Skeletal muscle satellite cell (primary cell): ENCODE measurements around the gene TROAP. TPM values are rescaled to one million over a fixed set of nuclear protein-coding genes. Genes with fewer than 3 reads are reported as not detected.
"Not testable (repeated sequence)": the region's sequence is repeated elsewhere in the genome, so short reads cannot be mapped to it uniquely, and the experiment has no call there.

Source experiments
- H3K27me3 ChIP-seq: 2 replicates; pipeline ENCODE4 v1.7.0; 2013; ENCODE audit warnings: low read length; ENCODE audit not compliant: control insufficient read depth, insufficient read depth
- H3K36me3 ChIP-seq: 2 replicates; pipeline ENCODE4 v1.7.0; 2013; ENCODE audit warnings: mild to moderate bottlenecking, control low read depth, low read length; ENCODE audit not compliant: insufficient read depth
- H3K4me1 ChIP-seq: 2 replicates; pipeline ENCODE4 v1.7.0; 2013; ENCODE audit warnings: low read length; ENCODE audit not compliant: control insufficient read depth, insufficient read depth
- H3K4me2 ChIP-seq: 2 replicates; pipeline ENCODE4 v1.7.0; 2013; ENCODE audit warnings: mild to moderate bottlenecking, low read length
- H3K4me3 ChIP-seq: 2 replicates; pipeline ENCODE4 v1.7.0; 2013; ENCODE audit warnings: low read length
- H3K9ac ChIP-seq: 2 replicates; pipeline ENCODE4 v1.7.0; 2013; ENCODE audit warnings: mild to moderate bottlenecking, low read depth, low read length, moderate library complexity
- H3K9me3 ChIP-seq: replicated peaks from 2 replicates; pipeline ENCODE4 v1.7.0; 2013; ENCODE audit warnings: mild to moderate bottlenecking, control low read depth, low read length
- total RNA-seq: library from RNA; depleted of rRNA; stranded (reverse); fragments of >200 nt; gene quantifications from 2 replicates; pipeline ENCODE4 v1.2.3, GENCODE V29; 2012; rRNA removed

TROAP gene, protein sequence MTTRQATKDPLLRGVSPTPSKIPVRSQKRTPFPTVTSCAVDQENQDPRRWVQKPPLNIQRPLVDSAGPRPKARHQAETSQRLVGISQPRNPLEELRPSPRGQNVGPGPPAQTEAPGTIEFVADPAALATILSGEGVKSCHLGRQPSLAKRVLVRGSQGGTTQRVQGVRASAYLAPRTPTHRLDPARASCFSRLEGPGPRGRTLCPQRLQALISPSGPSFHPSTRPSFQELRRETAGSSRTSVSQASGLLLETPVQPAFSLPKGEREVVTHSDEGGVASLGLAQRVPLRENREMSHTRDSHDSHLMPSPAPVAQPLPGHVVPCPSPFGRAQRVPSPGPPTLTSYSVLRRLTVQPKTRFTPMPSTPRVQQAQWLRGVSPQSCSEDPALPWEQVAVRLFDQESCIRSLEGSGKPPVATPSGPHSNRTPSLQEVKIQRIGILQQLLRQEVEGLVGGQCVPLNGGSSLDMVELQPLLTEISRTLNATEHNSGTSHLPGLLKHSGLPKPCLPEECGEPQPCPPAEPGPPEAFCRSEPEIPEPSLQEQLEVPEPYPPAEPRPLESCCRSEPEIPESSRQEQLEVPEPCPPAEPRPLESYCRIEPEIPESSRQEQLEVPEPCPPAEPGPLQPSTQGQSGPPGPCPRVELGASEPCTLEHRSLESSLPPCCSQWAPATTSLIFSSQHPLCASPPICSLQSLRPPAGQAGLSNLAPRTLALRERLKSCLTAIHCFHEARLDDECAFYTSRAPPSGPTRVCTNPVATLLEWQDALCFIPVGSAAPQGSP
- total RNA-seq, result 7.0 and 7.6 TPM in 2 replicates

DNA sequence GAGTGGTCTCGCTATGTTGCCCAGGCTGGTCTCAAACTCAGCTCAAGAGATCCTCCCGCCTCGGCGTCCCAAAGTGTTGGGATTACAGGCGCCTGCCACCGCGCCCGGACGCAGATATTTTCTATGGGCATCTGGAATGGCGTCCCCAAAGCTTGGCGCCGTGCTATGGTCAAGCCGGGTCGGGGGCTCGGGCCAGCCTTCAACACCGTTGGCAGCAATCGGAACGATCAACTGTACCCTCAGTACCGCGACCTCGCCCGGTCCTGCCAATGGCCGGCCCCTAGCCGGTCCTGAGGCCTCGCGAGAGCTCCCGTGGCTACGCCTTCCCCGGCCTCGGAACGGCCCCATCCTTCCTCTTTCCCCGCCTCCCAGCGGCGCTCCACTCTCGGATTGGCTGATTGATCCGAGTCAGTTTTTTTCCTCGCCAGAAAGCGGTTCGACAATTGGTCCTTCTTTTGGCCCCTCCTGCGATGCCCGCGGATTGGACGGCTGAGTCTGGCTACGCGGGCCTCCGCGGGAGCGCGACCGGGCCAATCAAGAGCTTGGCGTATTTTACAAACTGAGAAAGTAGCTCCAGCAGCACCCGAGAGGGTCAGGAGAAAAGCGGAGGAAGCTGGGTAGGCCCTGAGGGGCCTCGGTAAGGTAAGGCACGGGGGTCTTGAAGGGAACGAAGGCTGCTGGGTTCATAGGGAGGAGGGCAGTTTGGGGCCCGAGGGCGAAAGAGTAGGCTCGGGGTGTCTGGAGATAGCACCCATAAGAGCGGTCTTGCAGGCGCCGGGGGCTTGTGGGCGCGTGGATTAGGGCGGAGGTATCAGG is at the start of gene TROAP:
TSS of gene TROAP (plus strand) at position 548 of the 816 bp plus-strand sequence. CDS start 354 bp downstream, outside the sequence.
- Histone ChIP-seq H3K9ac (peak within 1 kb of the TSS; percentile 87), H3K9me3 (no peaks in the 10 kb centered on the region), H3K4me1 (peaks cover 12% of the 10 kb centered on the region), H3K36me3 (peaks cover 22% of the 10 kb centered on the region), H3K4me2 (peak within 1 kb of the TSS; percentile 88), H3K4me3 (peak within 1 kb of the TSS; percentile 88), H3K27me3 (no peaks in the 10 kb centered on the region)

DNA sequence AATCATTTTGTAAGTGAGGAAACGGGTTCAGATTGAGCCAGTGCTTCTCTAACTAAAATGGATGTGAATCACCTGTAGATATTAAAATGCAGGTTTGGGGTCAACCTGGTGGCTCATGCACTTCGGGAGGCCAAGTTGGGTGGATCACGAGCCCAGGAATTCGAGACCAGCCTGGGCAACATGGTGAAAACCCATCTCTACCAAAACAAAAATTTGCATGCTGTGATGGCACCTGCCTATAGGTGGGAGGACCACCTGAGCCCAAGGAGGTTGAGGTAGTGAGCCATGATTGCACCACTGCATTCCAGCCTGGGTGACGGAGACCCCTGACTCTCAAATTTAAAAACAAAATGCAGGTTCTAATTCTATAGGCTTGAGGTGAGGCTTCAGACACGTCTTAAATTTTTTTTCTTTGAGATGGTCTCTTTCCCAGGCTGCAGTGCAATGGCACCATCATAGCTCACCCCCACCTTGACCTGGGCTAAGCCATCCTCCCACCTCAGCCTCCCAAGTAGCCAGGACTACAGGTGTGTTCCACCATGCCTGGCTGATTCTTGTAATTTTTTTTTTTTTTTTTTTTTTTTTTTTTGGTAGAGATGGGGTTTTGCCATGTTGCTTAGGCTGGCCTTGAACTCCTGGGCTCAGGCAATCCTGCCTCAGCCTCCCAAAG is 49.2 kb upstream of the TROAP start:
- no peak overlapping the region for H3K4me2 ChIP-seq
- H3K27me3 ChIP-seq, result no peaks in the 10 kb centered on the region
- H3K4me3 ChIP-seq, result no peak overlapping the region
- no peaks in the 10 kb centered on the region for H3K9me3 ChIP-seq
- peaks cover 56% of the 10 kb centered on the region for H3K36me3 ChIP-seq
- H3K4me1 ChIP-seq, result peaks cover 14% of the 10 kb centered on the region
- no peak overlapping the region for H3K9ac ChIP-seq

DNA sequence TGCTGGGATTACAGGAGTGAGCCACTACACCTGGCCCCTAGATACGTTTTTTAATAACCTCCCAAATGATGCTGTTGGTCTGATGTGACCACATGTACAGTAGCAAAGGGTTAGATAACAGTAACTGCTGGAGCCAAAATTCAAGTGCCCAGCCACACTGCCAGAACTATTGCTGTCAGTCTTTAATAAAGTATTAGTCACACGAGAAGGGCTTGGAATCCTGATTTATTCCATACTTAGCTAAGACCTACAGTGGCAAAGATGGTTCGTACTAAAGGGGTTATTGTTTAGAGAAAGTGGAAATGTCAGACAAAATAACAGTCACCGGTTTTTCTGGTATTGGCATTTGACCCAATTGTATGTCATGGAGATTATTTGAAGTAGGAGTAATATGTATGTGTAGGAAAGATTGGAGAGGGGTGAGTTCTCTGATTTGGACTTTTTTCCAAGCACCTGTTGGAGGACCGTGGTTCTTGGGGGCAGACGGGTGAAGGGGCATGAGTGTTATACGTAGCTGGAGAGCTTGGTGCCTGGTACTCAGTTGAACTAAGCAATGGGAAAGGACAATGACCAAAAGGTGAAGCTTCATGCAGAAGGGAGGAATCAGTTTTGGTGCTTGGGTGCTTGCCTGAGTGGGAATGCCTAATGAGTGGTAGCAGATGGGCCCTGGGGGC is 48.5 kb upstream of the TROAP start:
- Histone ChIP-seq H3K27me3 (no peaks in the 10 kb centered on the region), H3K4me3 (no peak overlapping the region), H3K9ac (no peak overlapping the region), H3K4me2 (no peak overlapping the region), H3K9me3 (no peaks in the 10 kb centered on the region), H3K36me3 (peaks cover 51% of the 10 kb centered on the region), H3K4me1 (peaks cover 7% of the 10 kb centered on the region)

DNA sequence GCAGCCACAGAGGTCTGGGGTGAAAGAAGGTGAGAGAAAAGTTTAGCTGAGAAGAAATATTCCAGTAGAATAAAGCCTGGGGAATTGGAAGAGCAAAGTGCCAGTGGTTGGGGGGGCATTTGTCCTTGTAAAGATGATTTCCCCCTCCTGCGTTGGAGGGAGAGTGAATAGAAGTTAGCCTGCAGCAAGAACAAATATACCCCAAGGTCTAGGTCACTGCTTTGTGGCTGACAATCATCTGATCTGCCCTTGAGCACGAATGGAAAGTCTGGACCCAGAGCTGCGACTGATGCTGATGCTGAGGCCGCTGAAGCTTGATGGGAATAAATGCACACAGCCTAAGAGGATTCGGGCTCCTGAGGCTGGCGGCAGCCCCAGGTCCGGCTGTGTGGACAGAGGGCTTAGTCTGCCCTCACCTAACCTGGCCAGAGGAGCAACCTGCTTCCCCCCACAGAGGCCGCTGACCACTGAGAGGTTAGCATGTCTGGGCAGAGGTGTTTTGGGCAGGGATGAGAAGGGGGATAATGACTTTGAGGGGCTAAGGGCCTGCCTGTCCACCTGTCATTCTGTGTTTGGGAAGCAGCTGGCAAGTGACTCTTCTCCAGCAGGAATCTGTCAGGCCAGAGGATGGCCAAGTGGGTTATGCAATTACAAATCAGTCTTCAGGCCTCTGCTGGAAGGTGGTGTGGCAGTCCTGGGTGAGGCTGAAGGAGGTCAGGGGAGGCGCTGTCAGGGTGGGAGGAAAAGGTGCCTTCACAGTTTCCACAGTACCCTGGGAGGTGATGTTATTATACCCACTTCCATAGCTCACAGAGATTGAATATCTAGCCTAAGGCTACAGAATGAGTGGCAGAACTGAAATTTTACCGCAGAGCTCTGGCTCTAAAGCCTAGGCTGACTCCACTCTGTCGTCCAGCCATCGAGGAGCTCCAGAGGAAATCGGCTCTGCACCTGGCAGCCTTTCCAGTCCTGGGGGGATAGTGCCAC is 46.5 kb upstream of the TROAP start:
- peaks cover 31% of the 10 kb centered on the region for H3K36me3 ChIP-seq
- H3K4me2 ChIP-seq, result no peak overlapping the region
- no peaks in the 10 kb centered on the region for H3K27me3 ChIP-seq
- no peak overlapping the region for H3K9ac ChIP-seq
- H3K4me3 ChIP-seq, result no peak overlapping the region
- H3K4me1 ChIP-seq, result no peaks in the 10 kb centered on the region
- H3K9me3 ChIP-seq, result no peaks in the 10 kb centered on the region

DNA sequence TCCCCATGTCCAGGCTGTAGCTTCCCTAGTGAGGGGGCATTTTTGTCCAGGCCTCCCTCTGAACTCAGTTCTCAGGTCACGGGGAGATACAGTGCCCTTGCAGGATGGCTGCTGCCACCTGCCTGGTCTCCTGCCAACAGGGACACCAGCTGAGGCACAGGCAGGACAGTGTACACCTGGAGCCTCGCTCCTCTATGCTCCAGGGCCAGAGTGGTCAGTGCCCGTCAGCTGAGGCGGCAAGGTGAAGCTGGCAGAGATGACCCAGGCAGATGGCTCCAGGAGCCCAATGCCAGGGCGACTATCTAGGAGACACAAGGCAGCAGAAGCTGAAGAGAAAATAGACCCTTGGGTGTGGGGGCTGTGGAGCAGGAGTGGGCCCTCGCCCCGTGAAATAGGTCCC is 45.6 kb upstream of the TROAP start:
- no peaks in the 10 kb centered on the region for H3K9me3 ChIP-seq
- no peaks in the 10 kb centered on the region for H3K27me3 ChIP-seq
- H3K4me2 ChIP-seq, result no peak overlapping the region
- H3K9ac ChIP-seq, result no peak overlapping the region
- peaks cover 25% of the 10 kb centered on the region for H3K36me3 ChIP-seq
- no peak overlapping the region for H3K4me3 ChIP-seq
- peaks cover 4% of the 10 kb centered on the region for H3K4me1 ChIP-seq

DNA sequence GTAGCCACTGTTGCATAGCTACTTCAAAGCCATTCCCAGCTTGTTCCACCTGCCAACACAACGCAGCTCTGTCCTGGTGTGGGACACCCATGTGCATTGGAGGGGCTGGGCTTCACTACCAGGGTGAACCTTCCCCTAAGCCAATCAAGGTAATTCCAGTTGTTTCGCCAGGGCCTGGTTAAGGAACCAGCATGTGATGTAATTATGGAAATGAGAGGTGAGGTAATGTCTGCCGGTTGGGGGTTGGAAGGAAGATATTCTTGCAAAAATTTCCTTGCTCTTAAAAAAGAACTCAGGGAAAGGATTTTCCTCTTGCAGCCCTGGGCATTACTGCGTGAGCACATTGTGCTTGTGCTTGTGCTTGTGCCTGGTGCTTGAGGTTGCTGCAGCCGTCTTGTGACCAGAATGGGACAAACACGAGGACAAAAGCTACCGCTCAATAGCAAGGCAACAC is 43.3 kb upstream of the TROAP start:
- Histone ChIP-seq H3K4me2 (no peak overlapping the region), H3K9ac (no peak overlapping the region), H3K4me3 (no peak overlapping the region), H3K27me3 (no peaks in the 10 kb centered on the region), H3K4me1 (peaks cover 14% of the 10 kb centered on the region), H3K36me3 (peaks cover 3% of the 10 kb centered on the region), H3K9me3 (no peaks in the 10 kb centered on the region)

DNA sequence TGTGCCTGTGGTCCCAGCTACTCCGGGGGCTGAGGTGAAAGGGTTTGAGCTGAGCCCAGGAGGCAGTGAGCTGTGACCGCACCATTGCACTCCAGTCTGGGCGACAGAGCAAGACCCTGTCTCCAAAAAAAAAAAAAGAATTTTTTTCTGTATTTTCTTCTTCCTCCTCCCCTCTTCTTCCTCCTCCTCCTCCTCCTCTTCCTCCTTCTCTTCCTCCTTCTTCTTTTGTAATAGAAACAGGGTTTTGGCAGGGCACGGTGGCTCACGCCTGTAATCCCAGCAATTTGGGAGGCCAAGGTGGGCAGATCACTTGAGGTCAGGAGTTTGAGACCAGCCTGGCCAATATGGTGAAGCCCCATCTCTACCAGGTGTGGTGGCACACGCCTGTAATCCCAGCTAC is 42.5 kb upstream of the TROAP start:
- H3K36me3 ChIP-seq, H3K27me3 ChIP-seq, H3K4me3 ChIP-seq, H3K4me2 ChIP-seq, H3K9ac ChIP-seq, H3K9me3 ChIP-seq: not testable (repeated sequence)
- H3K4me1 ChIP-seq, result peaks cover 14% of the 10 kb centered on the region

DNA sequence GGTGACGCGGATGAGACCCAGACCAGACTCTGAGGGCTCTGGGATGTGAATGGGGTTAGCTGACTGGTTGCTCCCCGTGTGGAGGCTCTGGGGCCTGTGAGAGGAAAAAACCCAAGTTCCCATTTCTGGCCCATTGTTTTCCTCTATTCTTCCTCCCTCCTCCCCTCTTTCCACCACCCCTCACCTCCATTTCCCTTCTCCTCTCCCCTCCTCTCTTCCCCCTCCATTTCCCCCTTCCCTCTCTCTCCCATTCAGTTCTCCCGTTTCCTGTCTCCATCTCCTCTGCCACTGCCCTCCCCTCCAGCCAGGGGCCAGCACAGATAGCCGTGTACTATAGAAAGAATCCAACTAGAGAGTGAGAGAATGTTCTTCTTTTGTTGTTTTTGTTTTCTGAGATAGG is 40.8 kb upstream of the TROAP start:
- Histone ChIP-seq H3K4me1 (peaks cover 14% of the 10 kb centered on the region), H3K9me3 (no peaks in the 10 kb centered on the region), H3K9ac (no peak overlapping the region), H3K4me3 (no peak overlapping the region), H3K4me2 (no peak overlapping the region), H3K36me3 (no peaks in the 10 kb centered on the region), H3K27me3 (no peaks in the 10 kb centered on the region)

DNA sequence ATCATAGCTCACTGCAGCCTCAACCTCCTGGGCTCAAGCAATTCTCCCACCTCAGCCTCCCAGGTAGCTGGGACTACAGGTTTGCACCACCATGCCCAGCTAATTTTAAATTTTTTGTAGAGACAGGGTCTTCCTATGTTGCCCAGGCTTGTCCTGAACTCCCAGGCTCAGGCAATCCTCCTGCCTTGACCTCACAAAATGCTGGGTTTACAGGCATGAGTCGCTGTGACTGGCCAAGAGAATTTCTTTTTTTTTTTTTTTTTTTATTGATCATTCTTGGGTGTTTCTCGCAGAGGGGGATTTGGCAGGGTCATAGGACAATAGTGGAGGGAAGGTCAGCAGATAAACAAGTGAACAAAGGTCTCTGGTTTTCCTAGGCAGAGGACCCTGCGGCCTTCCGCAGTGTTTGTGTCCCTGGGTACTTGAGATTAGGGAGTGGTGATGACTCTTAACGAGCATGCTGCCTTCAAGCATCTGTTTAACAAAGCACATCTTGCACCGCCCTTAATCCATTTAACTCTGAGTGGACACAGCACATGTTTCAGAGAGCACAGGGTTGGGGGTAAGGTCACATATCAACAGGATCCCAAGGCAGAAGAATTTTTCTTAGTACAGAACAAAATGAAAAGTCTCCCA is 40.2 kb upstream of the TROAP start:
- not testable (repeated sequence) for H3K4me2 ChIP-seq, H3K4me3 ChIP-seq, H3K27me3 ChIP-seq, H3K9me3 ChIP-seq, H3K9ac ChIP-seq, H3K36me3 ChIP-seq
- H3K4me1 ChIP-seq, result peaks cover 14% of the 10 kb centered on the region
